GM19240 (cell line): ENCODE measurements around the gene PLEKHG5.
"Not testable (repeated sequence)": the region's sequence is repeated elsewhere in the genome, so short reads cannot be mapped to it uniquely, and the experiment has no call there.

Experiments
- DNase-seq: peaks from one replicate; pipeline ENCODE4 v3.0.0; 2011; ENCODE audit warnings: low spot score; ENCODE audit not compliant: insufficient read length

The PLEKHG5 gene

DNA sequence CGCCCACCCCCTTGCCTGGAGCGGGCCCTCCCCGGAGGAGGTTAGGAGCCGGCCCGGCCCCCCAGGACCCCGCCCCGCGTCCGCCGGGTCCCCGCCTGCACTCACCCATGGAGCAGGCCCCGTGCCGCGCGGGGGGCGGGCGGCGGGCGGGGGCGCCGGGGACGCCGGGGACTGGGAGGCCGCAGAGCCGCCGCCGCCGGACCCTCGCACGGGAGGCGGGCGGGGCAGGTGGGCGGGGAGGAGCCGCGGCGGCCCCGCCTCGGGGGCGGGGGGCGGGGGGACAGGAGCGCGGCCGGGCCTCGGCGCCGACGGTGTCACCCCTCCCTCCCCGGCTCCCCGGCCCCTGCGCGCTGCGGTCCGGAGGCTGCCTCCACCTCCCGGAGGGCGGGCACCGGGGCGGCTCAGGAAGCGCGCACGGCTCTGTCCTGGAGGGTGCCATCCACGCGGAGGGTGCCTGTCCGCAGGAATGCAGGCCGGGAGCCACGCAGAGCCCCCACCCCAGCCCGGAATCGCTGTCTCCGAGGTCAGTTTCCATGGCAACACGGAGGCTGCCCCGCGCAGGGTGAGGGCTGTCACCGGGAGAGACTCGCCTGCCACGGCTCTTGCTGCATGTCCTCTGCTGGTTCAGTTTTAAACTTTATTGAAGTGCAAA lies 5.9 kb upstream of the PLEKHG5 start:
- no peak for DNase-seq

DNA sequence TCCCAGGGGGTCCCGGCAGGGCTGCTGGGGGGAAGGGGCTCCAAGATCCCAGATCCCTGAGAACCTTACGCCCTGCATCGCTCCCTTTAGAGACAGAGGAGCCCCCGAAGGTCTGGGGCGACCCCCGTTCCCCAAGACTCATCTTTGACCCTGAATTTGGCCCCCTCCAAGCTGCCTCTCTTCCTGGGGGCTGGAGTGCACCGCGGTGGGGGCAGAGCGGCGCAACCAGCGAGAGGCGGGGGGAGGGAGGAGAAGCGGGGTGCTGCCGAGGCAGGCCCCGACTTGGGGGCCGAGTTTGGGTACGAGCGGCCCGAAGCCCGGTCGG lies 5.4 kb upstream of the PLEKHG5 start:
- DNase-seq, result no peak

DNA sequence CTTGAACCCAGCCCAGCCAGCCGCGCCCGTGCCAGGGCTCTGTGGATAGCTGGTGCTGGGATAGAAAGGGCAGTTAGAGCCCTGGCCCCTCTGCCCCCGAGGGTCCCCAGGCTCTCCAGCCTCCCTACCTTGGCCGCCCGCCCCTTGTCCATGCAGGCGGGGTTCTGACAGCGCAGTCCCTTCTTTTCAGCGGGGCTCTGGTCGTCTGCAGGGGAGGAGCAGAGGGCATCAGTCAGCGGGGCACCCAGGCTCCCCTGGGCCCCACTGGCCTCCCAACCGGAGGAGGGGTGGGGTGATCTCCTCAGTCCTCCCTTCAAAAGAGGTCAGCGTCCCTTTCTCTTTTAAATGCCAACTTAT lies 4.9 kb upstream of the PLEKHG5 start:
- DNase-seq, result no peak

DNA sequence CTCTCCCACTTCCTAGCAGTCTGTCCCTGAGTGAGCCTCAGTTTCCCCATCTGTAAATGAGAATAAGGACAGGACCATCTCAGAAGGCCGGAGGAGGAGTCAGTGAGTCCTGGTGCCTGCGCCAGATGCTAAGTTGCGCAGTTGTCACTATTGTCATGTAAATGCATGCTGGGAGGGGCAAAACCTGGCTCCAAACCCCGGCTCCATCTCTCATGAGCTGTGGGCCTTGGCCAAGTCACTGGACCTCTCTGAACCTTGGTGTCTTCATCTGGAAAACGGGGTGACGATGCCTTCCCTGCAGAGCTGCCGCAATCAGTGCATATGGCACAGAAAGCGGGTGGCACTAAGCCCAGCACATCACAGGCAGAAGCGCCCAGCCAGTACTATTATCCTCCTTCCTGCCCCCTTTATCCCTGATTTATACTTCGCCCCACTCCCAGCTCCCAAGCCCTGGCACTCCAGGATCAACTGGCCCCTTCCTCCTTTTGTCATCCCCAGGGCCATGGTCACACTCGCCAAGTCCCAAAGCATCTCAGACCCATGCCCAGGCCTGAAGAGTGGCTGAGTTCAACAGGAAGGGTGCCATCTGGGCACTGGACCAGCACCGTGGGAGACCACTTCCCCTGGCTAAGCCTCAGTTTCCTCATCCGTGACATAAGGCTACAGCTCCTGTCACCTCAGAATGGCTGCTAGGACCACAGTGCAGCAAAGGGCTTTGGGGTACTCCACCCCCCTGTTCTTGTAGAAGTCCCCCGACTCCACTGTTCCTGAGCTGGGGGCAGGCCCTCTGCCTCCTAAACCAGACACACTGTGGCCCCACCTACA lies 4.3 kb upstream of the PLEKHG5 start:
- no peak for DNase-seq

DNA sequence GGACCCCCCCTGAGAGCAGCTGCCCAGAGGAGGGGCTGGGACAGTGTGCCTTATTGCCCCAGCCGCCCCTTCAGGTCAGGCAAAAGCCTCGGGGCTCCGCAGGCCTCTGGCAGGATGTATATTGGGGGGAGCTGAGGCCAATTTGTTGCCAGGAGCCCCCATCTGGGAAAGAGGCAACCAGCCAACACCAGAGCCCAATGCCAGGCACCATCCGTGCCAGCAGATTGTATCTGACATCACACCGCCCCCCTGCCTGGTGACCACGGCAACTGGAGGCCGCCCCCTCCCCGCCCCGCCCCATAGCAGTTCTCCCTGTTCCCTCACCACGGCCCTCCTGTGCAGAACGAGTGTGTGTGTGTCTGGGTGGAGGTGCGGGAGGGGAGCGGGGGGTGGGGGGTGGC lies 3.6 kb upstream of the PLEKHG5 start:
- no peak for DNase-seq

DNA sequence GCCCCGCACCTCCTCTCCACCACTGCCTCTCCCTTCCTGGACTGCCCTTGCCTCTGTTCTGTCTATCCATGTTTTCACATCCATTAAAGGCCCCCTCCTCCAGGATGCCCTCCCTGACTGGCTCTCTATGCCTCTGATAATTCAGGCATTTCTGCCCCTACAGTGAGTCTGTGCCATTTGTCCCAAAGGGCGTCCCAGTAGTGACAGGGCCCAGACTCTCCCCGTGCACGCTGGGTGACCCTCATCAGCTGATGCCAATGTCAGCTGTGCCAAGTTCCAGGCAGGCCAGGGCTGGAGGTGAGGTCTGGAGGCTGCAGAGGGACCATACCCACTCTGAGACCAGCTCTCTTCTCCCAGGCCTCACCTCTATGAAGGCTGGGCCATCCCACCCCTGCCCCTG lies 3.2 kb upstream of the PLEKHG5 start:
- no peak for DNase-seq

DNA sequence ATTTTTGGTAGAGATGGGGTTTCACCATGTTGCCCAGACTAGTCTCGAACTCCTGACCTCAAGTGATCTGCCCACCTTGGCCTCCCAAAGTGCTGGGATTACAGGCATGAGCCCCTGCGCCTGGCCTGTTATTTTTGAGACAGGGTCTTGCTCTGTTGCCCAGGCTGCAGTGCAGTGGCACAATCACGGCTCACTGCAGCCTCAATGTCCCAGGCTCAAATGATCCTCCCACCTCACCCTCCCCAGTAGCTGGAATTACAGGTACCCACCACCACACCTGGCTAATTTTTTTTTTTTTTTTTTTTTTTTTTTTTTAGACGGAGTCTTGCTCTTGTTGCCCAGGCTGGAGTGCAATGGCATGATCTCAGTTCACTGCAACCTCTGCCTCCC lies 2.4 kb upstream of the PLEKHG5 start:
- DNase-seq, result not testable (repeated sequence)

DNA sequence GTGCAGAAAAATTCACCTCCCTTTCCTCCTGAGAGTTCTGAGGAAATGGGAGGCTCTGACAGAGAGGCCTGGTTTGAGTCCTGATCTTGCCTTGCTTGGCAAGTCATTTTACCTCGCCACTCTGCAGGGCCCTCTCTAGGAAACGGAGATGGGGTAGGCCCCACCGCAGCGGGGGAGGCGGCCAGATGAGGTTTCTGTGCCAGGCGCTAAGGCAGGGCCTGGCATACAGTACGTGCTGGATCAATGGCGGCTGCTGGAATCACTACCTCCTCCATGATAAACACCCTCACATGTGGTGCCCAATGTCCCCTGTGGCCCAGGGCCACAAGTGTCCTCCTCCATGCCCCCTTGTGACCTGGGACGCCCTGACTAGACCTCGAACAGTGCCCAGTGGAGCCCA lies 499 bp upstream of the PLEKHG5 start:
- no peak for DNase-seq

DNA sequence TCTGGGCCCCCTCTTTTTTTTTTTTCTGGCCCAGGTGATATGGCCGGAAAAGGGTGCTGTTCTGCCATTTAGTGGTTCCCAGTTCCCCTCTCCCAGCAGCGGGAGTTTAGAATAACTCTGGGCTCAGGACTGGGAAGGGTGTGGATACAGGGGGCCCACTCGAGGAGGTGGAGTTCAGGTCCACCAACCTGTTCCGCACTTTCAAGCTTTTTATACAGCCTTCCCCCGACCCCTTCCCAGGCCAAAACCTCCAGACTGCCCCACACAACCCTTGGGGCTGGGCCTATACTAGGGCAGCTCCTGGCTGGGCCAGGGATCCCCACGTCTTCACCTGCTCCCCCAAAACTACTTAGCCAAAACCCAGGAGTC lies 402 bp downstream of the PLEKHG5 start:
- DNase-seq, result no peak

DNA sequence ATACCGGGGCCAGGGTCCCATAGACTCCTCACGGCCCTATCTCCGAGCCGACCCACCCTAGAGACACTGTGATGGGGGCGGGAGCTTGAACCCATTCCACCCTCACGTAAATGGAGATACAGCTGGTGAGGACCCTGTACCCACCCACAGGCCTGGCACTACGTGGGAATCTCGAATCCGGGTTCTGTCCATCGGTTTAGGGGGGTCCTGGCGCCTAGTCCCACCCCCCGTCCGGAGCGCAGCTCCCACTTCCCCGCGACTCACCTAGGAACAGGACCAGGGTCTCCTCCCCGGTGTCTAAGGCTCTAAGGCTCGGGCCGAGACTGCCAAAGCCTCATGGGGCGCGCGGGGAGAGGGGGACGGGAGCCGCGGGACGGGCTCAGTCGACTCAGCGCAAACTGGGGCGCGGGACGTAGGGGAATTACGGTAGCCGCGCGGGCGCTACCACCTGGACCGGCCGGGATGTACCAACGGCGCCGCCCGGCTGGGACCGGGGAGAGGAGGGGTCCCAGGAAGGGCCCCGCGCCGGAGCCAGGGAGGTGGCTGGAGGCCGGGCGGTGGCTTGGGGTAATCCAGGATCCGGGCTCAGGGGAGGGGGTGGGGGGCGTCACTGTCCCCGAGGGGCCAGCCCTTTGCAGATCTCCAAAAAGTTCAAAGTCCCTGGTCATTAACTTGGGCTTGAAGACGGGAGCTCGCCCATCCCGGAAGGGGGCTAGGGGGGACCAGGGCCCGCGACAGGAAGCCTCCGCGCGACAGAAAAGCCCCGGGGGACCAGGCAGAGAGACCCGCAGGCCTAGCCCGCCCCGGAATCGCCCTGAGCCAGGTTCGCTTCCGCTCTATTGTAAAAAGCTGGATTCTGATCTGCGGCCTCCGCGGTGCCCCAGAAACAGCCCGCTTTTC lies 1.0 kb downstream of the PLEKHG5 start:
- peak; percentile 76 for DNase-seq

DNA sequence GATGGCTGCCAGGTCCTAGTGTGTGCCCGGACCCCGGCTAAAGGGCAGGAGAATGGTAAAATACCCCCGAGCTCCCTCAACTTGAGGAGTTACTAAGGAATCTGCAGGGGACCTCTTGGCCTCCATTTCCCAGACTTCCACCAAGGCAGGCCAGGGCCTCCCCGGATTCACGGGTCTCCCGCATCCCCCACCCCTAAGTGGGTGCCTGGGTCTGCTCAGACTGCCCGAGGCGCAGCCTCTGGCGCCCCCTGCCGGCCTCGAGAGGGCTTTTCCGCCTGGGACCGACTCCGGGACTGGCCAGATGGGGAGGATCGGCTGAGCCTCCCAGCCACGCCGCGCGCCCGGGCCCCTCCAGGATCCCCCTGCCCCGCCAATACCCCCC lies 1.7 kb downstream of the PLEKHG5 start:
- DNase-seq, result peak; percentile 98

DNA sequence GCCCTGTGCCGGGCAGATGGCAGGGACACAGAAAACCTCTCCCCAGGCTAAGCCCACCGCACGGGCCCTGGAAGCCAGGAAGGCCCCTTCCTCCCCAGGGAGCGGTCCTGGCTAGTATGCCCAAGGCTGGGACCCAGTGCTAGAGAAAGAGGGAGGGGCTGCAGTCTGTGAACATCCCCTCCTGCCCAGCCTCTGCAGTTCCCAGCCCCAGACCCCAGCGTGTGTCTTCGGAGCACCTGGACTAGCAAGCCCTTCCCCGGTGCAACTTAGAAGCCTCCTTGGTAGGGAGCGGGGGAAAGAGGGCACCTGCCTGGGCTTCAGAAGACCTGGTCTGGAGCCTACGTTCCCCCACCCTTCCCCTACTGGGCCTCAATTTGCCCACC lies 2.1 kb downstream of the PLEKHG5 start:
- no peak for DNase-seq

DNA sequence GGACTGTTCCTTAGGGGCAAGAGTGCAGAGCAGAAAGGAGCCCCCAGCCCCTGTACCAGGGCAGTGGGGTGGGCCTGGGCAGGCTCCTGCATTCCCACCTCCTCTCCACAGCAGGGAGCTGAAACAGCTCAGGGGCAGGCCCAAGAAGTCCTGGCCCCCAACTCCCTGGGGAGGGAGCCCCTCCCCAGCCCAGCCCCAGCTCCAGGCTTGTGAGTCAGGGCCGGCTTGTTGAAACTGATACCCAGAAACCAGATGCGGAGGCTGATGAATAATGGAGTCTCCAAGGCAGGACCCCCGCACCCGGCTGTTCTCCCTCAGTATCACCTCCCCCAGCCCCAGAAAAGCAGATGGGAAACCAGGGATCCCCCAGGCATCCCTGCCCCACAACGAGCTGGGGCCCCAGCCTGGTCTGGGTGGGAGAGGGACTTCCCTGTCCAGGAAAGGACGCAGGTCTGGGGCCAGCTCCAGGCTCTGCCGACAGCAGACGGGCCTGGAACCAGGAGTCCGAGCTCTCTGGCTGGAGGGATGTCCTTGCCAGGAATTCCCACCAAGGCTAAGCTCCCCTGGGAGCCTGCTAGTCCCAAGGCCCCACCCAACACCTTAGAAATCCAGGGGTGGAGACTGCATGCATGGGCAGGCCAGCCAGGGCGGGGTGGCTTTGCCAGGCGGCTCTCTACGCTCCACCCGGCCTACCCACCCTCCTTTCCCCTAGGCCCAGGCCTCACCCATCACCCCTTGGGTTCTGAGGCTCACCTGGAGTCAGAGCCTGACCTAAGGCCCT lies 2.7 kb downstream of the PLEKHG5 start:
- no peak for DNase-seq

DNA sequence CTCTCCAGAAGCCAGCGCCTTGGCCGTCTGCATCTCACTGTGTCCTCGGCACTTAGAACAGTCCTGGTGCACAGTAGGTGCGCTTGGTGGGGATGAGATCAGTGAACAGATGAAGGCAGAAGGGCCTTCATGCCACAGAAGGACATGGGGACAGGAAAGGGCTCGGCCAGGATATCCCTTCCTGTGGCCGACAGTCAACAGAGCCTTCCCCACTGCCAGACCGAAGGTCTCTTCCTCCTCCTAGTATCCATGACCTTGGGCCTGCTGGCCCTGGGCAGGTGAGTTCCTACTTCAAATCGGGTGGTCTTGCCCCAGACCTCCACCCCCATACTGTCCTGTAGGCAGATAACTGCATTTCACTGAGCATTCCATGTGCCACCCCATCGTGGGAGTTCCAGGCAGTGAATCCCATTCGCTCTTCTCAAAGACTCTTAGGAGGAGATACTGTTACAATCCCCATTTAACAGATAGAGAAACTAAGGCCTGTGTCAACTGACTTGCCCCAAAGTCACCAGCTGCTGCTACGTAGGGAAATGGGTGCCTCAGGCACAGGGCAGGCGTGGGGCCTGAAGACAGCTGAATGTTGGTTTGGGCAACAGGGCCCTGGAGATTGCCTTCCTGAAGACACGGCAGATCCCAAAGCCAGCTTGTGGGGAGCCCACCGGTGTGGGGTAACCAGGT lies 3.5 kb downstream of the PLEKHG5 start:
- no peak for DNase-seq

DNA sequence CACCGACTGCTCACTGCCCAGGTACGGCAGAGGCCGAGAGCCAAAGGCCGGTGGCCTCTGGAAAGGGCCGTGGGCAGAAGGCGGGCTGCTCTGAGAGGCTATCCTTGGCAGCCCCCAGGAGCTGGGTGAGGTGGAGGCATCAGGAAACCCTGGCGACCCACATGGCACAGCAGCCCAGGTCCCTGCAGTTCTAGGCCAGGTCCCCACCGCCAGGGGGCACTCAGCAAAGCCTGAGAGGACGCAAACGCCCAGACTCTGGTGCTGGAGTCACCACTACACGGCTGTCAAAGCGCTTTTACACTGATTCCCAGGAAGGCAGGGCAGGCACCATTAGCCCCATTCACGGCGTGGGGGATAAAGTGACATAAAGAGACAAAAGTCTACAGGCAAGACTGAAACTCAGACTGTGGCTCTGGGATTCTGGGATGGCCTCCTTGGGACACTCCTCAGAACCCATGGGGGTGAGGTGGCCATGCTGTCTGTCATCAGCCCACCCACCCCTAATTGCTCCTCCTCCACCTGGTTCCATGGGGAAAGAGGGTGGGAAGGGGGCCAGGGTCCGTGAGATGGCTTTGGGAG lies 4.9 kb downstream of the PLEKHG5 start:
- DNase-seq, result peak; percentile 89

DNA sequence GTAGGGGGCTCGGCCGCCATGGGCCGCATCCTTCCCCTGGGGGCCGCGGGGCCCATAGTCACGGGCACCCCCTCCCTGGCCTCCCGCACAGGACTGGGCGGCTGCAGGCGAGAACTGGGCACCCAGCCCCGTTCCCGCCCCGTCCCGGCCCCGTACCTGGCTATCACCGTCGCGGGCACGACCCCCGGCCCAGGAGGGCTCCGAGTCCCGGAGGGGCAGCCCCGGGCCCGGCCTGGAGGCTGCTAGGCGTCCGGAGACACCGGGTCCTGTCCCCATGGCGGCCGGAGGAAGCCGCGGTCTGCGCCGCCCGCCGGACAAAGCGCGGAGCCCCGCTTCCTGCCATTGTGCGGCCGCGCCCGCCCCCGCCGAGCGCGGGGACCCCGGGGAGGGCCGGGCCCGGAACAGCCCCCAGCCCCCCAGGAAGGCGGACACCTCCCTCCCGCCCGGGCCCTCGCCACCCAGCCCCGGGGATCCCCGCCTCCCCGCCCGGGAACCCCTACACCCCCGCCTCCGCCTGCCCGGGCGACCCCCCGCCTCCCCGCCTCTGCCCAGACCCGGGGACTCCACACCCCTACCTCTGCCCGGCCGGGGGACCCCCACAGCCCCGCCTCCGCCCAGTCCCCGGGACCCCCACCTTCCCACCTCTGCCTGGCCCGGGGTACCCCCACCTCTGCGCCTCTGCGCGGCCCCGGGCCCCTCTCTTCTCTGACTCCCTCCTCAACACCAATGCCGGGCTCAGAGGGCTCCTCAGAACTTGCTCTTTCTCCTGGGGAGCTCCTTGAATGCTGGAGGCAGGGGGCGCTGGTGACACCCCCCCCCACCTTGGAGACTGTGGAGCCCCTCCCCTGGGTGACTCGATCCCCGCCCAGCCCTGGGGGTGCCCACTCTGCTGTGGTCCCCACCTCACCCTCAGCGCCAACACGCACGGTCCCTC lies 6.0 kb downstream of the PLEKHG5 start:
- no peak for DNase-seq

DNA sequence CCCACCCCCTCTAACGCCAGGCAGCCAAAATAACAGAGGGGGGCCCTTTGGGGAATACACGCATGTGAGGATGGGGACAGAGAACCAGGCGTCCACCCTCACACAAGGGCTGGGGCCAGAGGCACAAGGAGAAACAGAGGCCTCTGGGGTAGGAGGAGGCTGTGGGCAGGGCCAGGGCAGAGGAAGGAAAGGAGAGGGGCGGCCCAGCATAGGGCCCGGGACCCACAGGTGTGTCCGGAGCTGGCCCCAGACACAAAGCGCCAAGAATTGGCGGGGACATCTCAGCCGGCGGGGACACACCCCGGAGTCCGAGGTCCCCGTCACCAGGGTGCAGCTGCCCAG lies 6.7 kb downstream of the PLEKHG5 start:
- DNase-seq, result no peak

DNA sequence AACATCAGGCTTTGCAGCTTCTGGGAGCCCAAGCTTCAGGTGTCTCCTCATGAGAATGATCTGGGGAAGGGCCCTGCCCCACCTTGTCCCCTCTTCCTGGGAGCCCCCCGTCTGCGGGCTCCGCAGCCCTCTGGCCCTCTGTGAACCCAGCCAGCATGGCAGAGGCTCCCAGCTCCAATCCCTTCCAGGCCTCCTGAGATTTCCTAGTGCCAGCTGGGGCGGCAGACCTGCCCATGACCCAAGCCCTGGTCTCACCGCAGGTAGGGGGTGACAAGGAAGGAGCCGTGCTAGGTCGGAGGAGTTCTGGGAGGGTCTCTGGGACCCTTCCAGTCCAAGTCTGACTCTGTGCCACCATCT lies 7.7 kb downstream of the PLEKHG5 start:
- no peak for DNase-seq

DNA sequence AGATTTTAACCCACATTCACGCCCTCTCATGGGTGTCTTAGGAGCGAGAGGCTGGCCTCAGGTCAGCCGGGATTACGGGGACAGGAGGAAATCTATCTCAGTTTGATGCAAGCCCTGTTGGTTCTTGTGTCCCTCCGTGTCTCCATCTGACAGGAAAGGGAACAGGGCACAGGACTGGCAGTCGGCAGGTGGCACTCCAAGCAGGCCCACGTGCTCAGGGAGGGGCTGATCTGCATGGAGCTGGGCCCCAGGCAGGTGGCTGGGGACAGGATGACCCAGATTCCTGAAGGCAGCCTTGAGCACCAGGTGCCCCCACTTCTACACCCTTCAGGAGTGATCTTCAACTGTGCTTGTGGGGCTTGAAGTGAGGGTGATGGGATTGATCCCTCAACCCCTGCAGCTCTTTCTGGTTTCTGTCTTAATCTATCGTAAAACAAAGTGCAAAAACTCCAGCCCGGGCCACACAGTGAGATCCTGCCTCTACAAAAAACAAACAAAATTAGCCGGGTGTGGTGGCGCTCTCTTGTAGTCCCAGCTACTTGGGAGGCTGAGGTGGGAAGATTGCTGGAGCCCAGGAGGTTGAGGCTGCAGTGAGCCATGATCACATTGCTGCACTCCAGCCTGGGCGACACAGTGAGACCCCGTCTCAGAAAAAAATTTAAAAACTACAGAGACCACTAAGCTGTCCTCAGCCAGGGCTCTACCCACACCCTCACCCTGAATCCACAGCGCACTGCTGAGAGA lies 8.3 kb downstream of the PLEKHG5 start:
- no peak for DNase-seq
